IMR-90 (cell line): ENCODE measurements around the gene ORM1. TPM values are rescaled to one million over a fixed set of nuclear protein-coding genes. Genes with fewer than 3 reads are reported as not detected.

ENCODE experiments used
- ATAC-seq: fragments of 200-7000 bp; cut with Tn5 transposase; 2 replicates; pipeline ENCODE4 v1.9.1; 2020; ENCODE audit warnings: low read depth, mild to moderate bottlenecking, moderate library complexity
- BruUV-seq: library from RNA; stranded (reverse); fragments of 400-500 nt; replicated peaks from 2 replicates; lab custom pipeline; 2021; lab: Mats Ljungman, UMichigan
- CTCF ChIA-PET: fragments of 300-600 bp; formaldehyde crosslinking; extraction: SDS; loops from one replicate; lab custom pipeline; 2021; ENCODE audit warnings: antibody characterized with exemption; lab: Yijun Ruan, JAX
- POLR2A ChIA-PET: fragments of 300-600 bp; sonication (Branson Sonifier 250); formaldehyde crosslinking; loops from one replicate; lab custom pipeline; 2022; ENCODE audit warnings: antibody characterized with exemption; ENCODE audit not compliant: unreplicated experiment; lab: Charles Lee
- DNase-seq: peaks from one replicate; pipeline ENCODE4 v3.0.0; 2013
- H2AFZ ChIP-seq: replicated peaks from 2 replicates; pipeline ENCODE3; 2013; ENCODE audit warnings: low read length, mild to moderate bottlenecking; ENCODE audit not compliant: poor library complexity
- H2AK5ac ChIP-seq: 2 replicates; pipeline ENCODE4 v1.6.1; 2013; ENCODE audit warnings: low read depth, low read length, inconsistent platforms
- H2AK9ac ChIP-seq: replicated peaks from 2 replicates; pipeline ENCODE3; 2013; ENCODE audit warnings: mild to moderate bottlenecking, low read depth, low read length, moderate library complexity; ENCODE audit not compliant: poor library complexity
- H2BK120ac ChIP-seq: 2 replicates; pipeline ENCODE4 v1.6.1; 2013; ENCODE audit warnings: low read depth, low read length, inconsistent platforms
- H2BK15ac ChIP-seq: 3 replicates; pipeline ENCODE4 v1.6.1; 2013; ENCODE audit warnings: low read depth, low read length, inconsistent platforms
- H2BK20ac ChIP-seq: 2 replicates; pipeline ENCODE4 v1.6.1; 2013; ENCODE audit warnings: low read depth, mild to moderate bottlenecking, inconsistent platforms, low read length, moderate library complexity
- H2BK5ac ChIP-seq: 2 replicates; pipeline ENCODE4 v1.6.1; 2013; ENCODE audit warnings: mild to moderate bottlenecking, low read depth, low read length, inconsistent platforms; ENCODE audit not compliant: poor library complexity, severe bottlenecking
- H3K14ac ChIP-seq: replicated peaks from 2 replicates; pipeline ENCODE4 v1.6.1; 2013; ENCODE audit warnings: low read depth, low read length, inconsistent platforms
- H3K18ac ChIP-seq: 2 replicates; pipeline ENCODE4 v1.6.1; 2013; ENCODE audit warnings: low read depth, low read length, control low read depth
- H3K23ac ChIP-seq: 2 replicates; pipeline ENCODE4 v1.6.1; 2013; ENCODE audit warnings: low read depth, low read length, inconsistent platforms
- H3K27ac ChIP-seq: 2 replicates; pipeline ENCODE4 v1.5.1; 2013; ENCODE audit warnings: mild to moderate bottlenecking, control low read depth, low read length; ENCODE audit not compliant: insufficient read depth
- H3K27me3 ChIP-seq: 2 replicates; pipeline ENCODE4 v1.6.1; 2013; ENCODE audit warnings: low read length; ENCODE audit not compliant: control insufficient read depth, insufficient read depth
- H3K36me3 ChIP-seq: 2 replicates; pipeline ENCODE4 v1.6.1; 2013; ENCODE audit warnings: low read length, mixed read lengths; ENCODE audit not compliant: control insufficient read depth, insufficient read depth
- H3K4ac ChIP-seq: 2 replicates; pipeline ENCODE4 v1.6.1; 2013; ENCODE audit warnings: low read depth, low read length, inconsistent platforms
- H3K4me1 ChIP-seq: 2 replicates; pipeline ENCODE4 v1.6.1; 2013; ENCODE audit warnings: low read length, mixed read lengths; ENCODE audit not compliant: control insufficient read depth, insufficient read depth
- H3K4me2 ChIP-seq: 2 replicates; pipeline ENCODE4 v1.6.1; 2013; ENCODE audit warnings: low read depth, mild to moderate bottlenecking, control low read depth, low read length, moderate library complexity
- H3K4me3 ChIP-seq: 2 replicates; pipeline ENCODE4 v1.5.1; 2013; ENCODE audit warnings: low read depth, mild to moderate bottlenecking, control low read depth, low read length, moderate library complexity; ENCODE audit not compliant: insufficient read depth
- H3K56ac ChIP-seq: 2 replicates; pipeline ENCODE4 v1.6.1; 2013; ENCODE audit warnings: low read length, inconsistent platforms; ENCODE audit not compliant: insufficient read depth; ENCODE audit errors: extremely low read depth
- H3K79me1 ChIP-seq, 2 experiments: 2 replicates each; pipeline ENCODE4 v1.6.1; 2013; ENCODE audit warnings: low read length in 2 of 2, inconsistent platforms in 1 of 2, low read depth in 1 of 2
- H3K9ac ChIP-seq: 2 replicates; pipeline ENCODE4 v1.6.1; 2013; ENCODE audit warnings: low read depth, low read length, control low read depth
- H3K9me1 ChIP-seq: 2 replicates; pipeline ENCODE4 v1.6.1; 2013; ENCODE audit warnings: low read length, inconsistent platforms; ENCODE audit not compliant: insufficient read depth
- H3K9me3 ChIP-seq: 2 replicates; pipeline ENCODE4 v1.6.1; 2013; ENCODE audit warnings: low read length; ENCODE audit not compliant: control insufficient read depth, insufficient read depth
- H4K20me1 ChIP-seq: 2 replicates; pipeline ENCODE4 v1.6.1; 2013; ENCODE audit warnings: low read length, inconsistent platforms; ENCODE audit not compliant: insufficient read depth
- H4K5ac ChIP-seq: 2 replicates; pipeline ENCODE4 v1.6.1; 2013; ENCODE audit warnings: mild to moderate bottlenecking, low read depth, low read length, control low read depth
- H4K8ac ChIP-seq, 2 experiments: 2 replicates each; pipeline ENCODE4 v1.6.1; 2013; ENCODE audit warnings: low read depth in 2 of 2, low read length in 2 of 2, control low read depth in 1 of 2, inconsistent platforms in 1 of 2
- H4K91ac ChIP-seq: 2 replicates; pipeline ENCODE4 v1.6.1; 2013; ENCODE audit warnings: low read depth, low read length, inconsistent platforms; ENCODE audit not compliant: insufficient read depth
- BHLHE40 ChIP-seq: fragments of 150-350 bp; IDR thresholded peaks from 2 replicates; pipeline ENCODE4 v1.6.1; 2016; ENCODE audit warnings: mild to moderate bottlenecking, low read depth, low read length
- CEBPB ChIP-seq: IDR thresholded peaks from 2 replicates; pipeline ENCODE4 v1.6.1; 2012; ENCODE audit warnings: low read depth, low read length, improper control_type of control experiment
- CHD1 ChIP-seq: IDR thresholded peaks from 2 replicates; pipeline ENCODE4 v1.6.1; 2012; ENCODE audit warnings: low read depth, low read length, improper control_type of control experiment
- ELK1 ChIP-seq: fragments of 150-350 bp; IDR thresholded peaks from 2 replicates; pipeline ENCODE4 v1.6.1; 2016; ENCODE audit warnings: low read depth, mild to moderate bottlenecking, low read length, moderate library complexity, borderline replicate concordance
- FOS ChIP-seq: fragments of 150-350 bp; IDR thresholded peaks from 2 replicates; pipeline ENCODE4 v1.6.1; 2016; ENCODE audit warnings: low read depth, low read length
- MAFK ChIP-seq: IDR thresholded peaks from 2 replicates; pipeline ENCODE4 v1.6.1; 2012; ENCODE audit warnings: low read depth, low read length, improper control_type of control experiment
- MAZ ChIP-seq: IDR thresholded peaks from 2 replicates; pipeline ENCODE4 v1.6.1; 2012; ENCODE audit warnings: low read depth, mild to moderate bottlenecking, low read length, improper control_type of control experiment, moderate library complexity, borderline replicate concordance
- MXI1 ChIP-seq: IDR thresholded peaks from 2 replicates; pipeline ENCODE4 v1.6.1; 2012; ENCODE audit warnings: low read depth, mild to moderate bottlenecking, low read length, moderate library complexity, borderline replicate concordance
- NFE2L2 ChIP-seq: fragments of 150-350 bp; IDR thresholded peaks from 2 replicates; pipeline ENCODE4 v1.6.1; 2016; ENCODE audit warnings: low read depth, mild to moderate bottlenecking, low read length
- POLR2A ChIP-seq: IDR thresholded peaks from 2 replicates; pipeline ENCODE4 v1.6.1; 2012; ENCODE audit warnings: mild to moderate bottlenecking, low read depth, low read length
- RAD21 ChIP-seq: IDR thresholded peaks from 2 replicates; pipeline ENCODE4 v1.6.1; 2012; ENCODE audit warnings: low read length, improper control_type of control experiment
- RCOR1 ChIP-seq: IDR thresholded peaks from 2 replicates; pipeline ENCODE4 v1.6.1; 2012; ENCODE audit warnings: mild to moderate bottlenecking, low read length, improper control_type of control experiment; ENCODE audit not compliant: insufficient replicate concordance
- RFX5 ChIP-seq: IDR thresholded peaks from 2 replicates; pipeline ENCODE4 v1.8.0; 2012; ENCODE audit warnings: low read depth, mild to moderate bottlenecking, low read length, moderate library complexity
- SMC3 ChIP-seq: fragments of 150-350 bp; IDR thresholded peaks from 2 replicates; pipeline ENCODE4 v1.6.1; 2016; ENCODE audit warnings: low read depth, mild to moderate bottlenecking, antibody characterized with exemption, low read length, moderate library complexity
- USF2 ChIP-seq: fragments of 150-350 bp; IDR thresholded peaks from 2 replicates; pipeline ENCODE4 v1.6.1; 2017; ENCODE audit warnings: mild to moderate bottlenecking, antibody characterized with exemption, low read length, low read depth
- WGBS, 2 experiments: methylation state at CpG; one replicate each; pipeline versions ENCODE4 v1.1.5 to v1.1.7; 2013; ENCODE audit warnings: missing lambda C conversion rate in 2 of 2; ENCODE audit not compliant: insufficient read length in 1 of 2; ENCODE audit errors: extremely low coverage in 2 of 2; 5-methylcytosine and 5-hydroxymethylcytosine counted together
- dilution Hi-C: fragments of 300-500 bp; cut with HindIII; formaldehyde crosslinking; loops from one replicate; pipeline ENCODE4 v1.14.3; 2018; ENCODE audit warnings: low sequenced_read_pairs; ENCODE audit not compliant: unreplicated experiment
- in situ Hi-C: fragments of 300-500 bp; cut with MboI; formaldehyde crosslinking; loops from 3 replicates; pipeline ENCODE4 v1.14.3; 2019; ENCODE audit warnings: low sequenced_read_pairs, inconsistent platforms, mixed read lengths
- intact Hi-C: fragments of 100-400 bp; cut with micrococcal nuclease; formaldehyde crosslinking; loops from 2 replicates; pipeline ENCODE4 v1.10.0; 2022
- polyA plus RNA-seq, 3 experiments: library from polyadenylated mRNA; depleted of rRNA; stranded (reverse); fragments of >200 nt; gene quantifications; 2 replicates each; pipeline ENCODE4 v1.2.3, GENCODE V29; 2012; ENCODE audit warnings: low replicate concordance in 1 of 3
- total RNA-seq: library from RNA; depleted of rRNA; stranded (reverse); fragments of >200 nt; gene quantifications from 2 replicates; pipeline ENCODE4 v1.2.3, GENCODE V29; 2012
- TF ChIP-seq, protein P1 (sequence below): conservative IDR thresholded peaks from 2 replicates; pipeline ENCODE4 v1.5.1; 2012; ENCODE audit warnings: mild to moderate bottlenecking, low read depth, low read length, improper control_type of control experiment

The ORM1 gene
- total and polyA plus RNA-seq, 2 of the 4 experiments (the other 2 are of a cell fraction) = 0.18 TPM; not detected in 1

GRCh38 chr9:114372921-114373448 is 50.1 kb downstream of the ORM1 start:
- no peak overlapping the region for H2AK5ac ChIP-seq
- H2BK15ac ChIP-seq = no peak overlapping the region
- ChIA-PET POLR2A (no interaction called here), CTCF (no interaction called here)
- no peaks in the 10 kb centered on the region; the same call in 1 of the 2 replicates for H4K20me1 ChIP-seq
- no peak overlapping the region for H3K4me2 ChIP-seq
- H3K9ac ChIP-seq = no peak overlapping the region
- in situ Hi-C loops (no loop called here), dilution Hi-C loops (no loop called here), intact Hi-C loops (no loop called here)
- H3K9me1 ChIP-seq = peaks cover 10% of the 10 kb centered on the region
- H2BK120ac ChIP-seq = no peak overlapping the region
- no CpG with 5 or more reads among the region's 9 CpGs for WGBS, 2 experiments
- H4K8ac ChIP-seq = no peak overlapping the region
- H3K14ac ChIP-seq = no peak overlapping the region
- no peak overlapping the region for H3K4me3 ChIP-seq
- no TSS peak for BruUV-seq
- H3K4ac ChIP-seq = no peak overlapping the region
- H2AK9ac ChIP-seq = no peak overlapping the region
- no peak overlapping the region for H2BK5ac ChIP-seq
- H4K91ac ChIP-seq = no peak overlapping the region
- DNase-seq (no peak), ATAC-seq (no peak)
- no peaks in the 10 kb centered on the region for H3K4me1 ChIP-seq
- H3K18ac ChIP-seq = no peak overlapping the region
- H4K5ac ChIP-seq = no peak overlapping the region
- no peak overlapping the region for H3K23ac ChIP-seq
- H3K27me3 ChIP-seq = no peaks in the 10 kb centered on the region
- H2AFZ ChIP-seq = no peak overlapping the region
- TF ChIP-seq SMC3 (no peak), RFX5 (no peak), FOS (no peak), CEBPB (no peak), CHD1 (no peak), NFE2L2 (no peak), USF2 (no peak), MXI1 (no peak), RAD21 (no peak), MAZ (no peak), POLR2A (no peak), BHLHE40 (no peak), RCOR1 (no peak), ELK1 (no peak), MAFK (no peak)
- TF ChIP-seq, protein P1, sequence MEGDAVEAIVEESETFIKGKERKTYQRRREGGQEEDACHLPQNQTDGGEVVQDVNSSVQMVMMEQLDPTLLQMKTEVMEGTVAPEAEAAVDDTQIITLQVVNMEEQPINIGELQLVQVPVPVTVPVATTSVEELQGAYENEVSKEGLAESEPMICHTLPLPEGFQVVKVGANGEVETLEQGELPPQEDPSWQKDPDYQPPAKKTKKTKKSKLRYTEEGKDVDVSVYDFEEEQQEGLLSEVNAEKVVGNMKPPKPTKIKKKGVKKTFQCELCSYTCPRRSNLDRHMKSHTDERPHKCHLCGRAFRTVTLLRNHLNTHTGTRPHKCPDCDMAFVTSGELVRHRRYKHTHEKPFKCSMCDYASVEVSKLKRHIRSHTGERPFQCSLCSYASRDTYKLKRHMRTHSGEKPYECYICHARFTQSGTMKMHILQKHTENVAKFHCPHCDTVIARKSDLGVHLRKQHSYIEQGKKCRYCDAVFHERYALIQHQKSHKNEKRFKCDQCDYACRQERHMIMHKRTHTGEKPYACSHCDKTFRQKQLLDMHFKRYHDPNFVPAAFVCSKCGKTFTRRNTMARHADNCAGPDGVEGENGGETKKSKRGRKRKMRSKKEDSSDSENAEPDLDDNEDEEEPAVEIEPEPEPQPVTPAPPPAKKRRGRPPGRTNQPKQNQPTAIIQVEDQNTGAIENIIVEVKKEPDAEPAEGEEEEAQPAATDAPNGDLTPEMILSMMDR = no peak
- no peaks in the 10 kb centered on the region for H3K9me3 ChIP-seq
- no peak overlapping the region for H3K27ac ChIP-seq
- H2BK20ac ChIP-seq = no peak overlapping the region
- H3K56ac ChIP-seq = no peak overlapping the region
- peaks cover 42% of the 10 kb centered on the region for H3K36me3 ChIP-seq
- H3K79me1 ChIP-seq = peaks cover 3 to 16% of the 10 kb centered on the region in 2 experiments; a peak in 3 of 4 replicates
